HFF-Myc (cell line): ENCODE data around the gene GPR101.
A peak's percentile ranks its signal among the peaks of the same experiment; 100 is the strongest.

Experiments used
- DNase-seq: peaks from one replicate; pipeline ENCODE4 v3.0.0-alpha.2; 2011; ENCODE audit warnings: low read depth; ENCODE audit errors: extremely low read depth
- H3K4me3 ChIP-seq: replicated peaks from 2 replicates; pipeline ENCODE4 v1.5.1; 2011; ENCODE audit warnings: low read depth, mild to moderate bottlenecking, control low read depth, low read length
- CTCF ChIP-seq: IDR thresholded peaks from 2 replicates; pipeline ENCODE4 v1.5.1; 2012; ENCODE audit warnings: mild to moderate bottlenecking, low read depth, low read length, control low read depth; ENCODE audit errors: missing control alignments

GPR101 gene

GRCh38 chrX:137040113-137040794 lies 6.5 kb upstream of the GPR101 start:
- H3K4me3 ChIP-seq, result no peak overlapping the region
- DNase-seq, result no peak
- no peak for TF ChIP-seq CTCF

- no peak for DNase-seq
- no peak for TF ChIP-seq CTCF
- H3K4me3 ChIP-seq, result no peak overlapping the region
Measured at GRCh38 chrX:137034508-137034872, 695 bp upstream of the GPR101 start.

GRCh38 chrX:137032841-137033773 lies 688 bp downstream of the GPR101 start:
- H3K4me3 ChIP-seq, result no peak overlapping the region
- no peak for TF ChIP-seq CTCF
- no peak for DNase-seq

- no peak for TF ChIP-seq CTCF
- DNase-seq, result no peak
- H3K4me3 ChIP-seq, result peak overlapping the region; percentile 28
Measured at GRCh38 chrX:137032341-137032694, 1.5 kb downstream of the GPR101 start.

- H3K4me3 ChIP-seq, result peak overlapping the region; percentile 28
- peak; percentile 10 for DNase-seq
Measured at GRCh38 chrX:137031517-137032340, 2.1 kb downstream of the GPR101 start.

More at GRCh38 chrX:137031517-137032340, 2.1 kb downstream of the GPR101 start:
- no peak for TF ChIP-seq CTCF
